Mammary epithelial cell (primary cell): ENCODE measurements around the gene GNL3.

ENCODE experiments used
- CTCF ChIP-seq, 2 donors: IDR thresholded peaks in 1 of 2; conservative IDR thresholded peaks in 1 of 2; 2 replicates each; pipeline ENCODE4 v1.5.1; 2011 to 2012; ENCODE audit warnings: inconsistent platforms in 2 of 2, low read length in 2 of 2, mild to moderate bottlenecking in 2 of 2, control low read depth in 1 of 2, low read depth in 1 of 2; ENCODE audit not compliant: insufficient read depth in 1 of 2; ENCODE audit errors: extremely low read depth in 1 of 2
- EZH2 ChIP-seq: IDR thresholded peaks from 2 replicates; pipeline ENCODE4 v1.6.1; 2012; ENCODE audit warnings: low read length, inconsistent platforms, borderline replicate concordance

DNA sequence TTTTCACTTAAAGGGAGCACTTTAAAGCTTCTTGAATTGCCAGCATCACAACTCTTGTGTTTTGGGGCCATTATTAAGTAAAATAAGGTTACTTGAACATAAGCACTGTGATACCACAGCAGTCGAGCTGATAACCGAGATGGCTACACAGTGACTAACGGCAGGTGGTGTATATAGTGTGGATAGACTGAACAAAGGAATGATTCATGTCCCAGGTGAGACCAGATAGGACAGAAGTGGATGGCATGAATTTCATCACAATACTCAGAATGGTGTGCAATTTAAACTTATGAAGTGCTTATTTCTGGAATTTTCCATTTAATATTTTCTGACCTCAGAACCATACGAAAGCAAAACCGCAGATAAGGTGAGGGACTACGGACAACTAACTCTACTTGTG, 40.3 kb upstream of the GNL3 start:
- TF ChIP-seq CTCF (conservative IDR thresholded peaks at IDR 0.05 in 1 of 2, IDR thresholded peaks at IDR 0.05 in 1 of 2; ENCODE audit: extremely low read depth in 1 of 2, insufficient read depth in 1 of 2, low read depth in 1 of 2, low read length in 2 of 2), result no peak
- no peak for TF ChIP-seq EZH2
